ENCODE data around the gene NPTN.
"Not testable (repeated sequence)": the region's sequence is repeated elsewhere in the genome, so short reads cannot be mapped to it uniquely, and the experiment has no call there.

Gene NPTN

DNA sequence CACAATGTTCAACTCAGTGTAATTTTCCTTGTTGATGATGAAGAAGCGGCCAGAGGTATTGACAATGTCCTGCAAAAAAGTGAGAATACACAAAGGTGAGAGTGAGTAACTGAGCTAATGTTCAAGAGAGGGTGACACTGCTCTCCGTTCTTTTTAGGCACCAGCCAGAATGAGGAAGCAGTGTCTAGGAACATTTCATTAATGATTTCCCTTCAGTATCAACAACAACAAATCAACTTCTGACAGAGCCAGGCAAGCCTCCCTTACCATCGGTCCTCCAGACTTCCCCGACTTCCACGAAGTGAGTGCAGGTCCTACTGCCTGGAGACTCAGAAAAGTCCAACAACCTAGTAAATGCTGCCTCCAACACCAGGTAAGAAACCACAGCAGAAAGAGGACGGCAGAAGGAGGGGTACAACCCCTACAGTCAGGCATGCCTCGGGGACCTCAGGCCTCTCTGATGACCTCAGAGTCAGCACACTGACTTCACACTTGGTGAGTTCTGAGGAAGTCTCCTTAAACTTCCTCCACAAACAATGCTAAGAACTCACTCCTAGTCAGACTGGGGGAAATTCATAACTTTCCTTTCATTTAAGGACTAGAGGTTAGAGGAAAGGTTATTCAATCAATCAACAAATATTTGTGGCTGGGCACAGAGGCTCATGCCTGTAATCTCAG lies 62.7 kb downstream of the NPTN start:
- FAIRE-seq, result no peak

DNA sequence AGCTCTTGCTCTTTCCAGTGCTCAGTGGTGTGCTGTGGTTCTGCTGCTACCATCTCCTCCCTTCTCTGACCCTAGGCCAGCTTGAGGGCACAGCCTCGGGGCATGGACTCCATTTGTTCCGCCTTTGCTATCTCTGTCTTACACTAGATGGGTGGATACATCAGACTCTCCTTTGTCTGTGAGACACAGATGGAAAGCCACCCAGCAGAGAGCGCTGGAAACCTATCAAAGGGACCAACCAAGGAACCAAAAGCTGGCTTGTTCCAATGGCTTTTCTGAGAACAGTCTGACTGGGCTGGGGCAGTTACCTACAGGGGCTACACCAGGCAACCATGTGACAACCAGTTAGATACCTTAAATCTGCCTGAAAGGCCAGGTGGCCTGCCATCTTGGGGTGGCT lies 63.8 kb downstream of the NPTN start:
- no peak for FAIRE-seq

DNA sequence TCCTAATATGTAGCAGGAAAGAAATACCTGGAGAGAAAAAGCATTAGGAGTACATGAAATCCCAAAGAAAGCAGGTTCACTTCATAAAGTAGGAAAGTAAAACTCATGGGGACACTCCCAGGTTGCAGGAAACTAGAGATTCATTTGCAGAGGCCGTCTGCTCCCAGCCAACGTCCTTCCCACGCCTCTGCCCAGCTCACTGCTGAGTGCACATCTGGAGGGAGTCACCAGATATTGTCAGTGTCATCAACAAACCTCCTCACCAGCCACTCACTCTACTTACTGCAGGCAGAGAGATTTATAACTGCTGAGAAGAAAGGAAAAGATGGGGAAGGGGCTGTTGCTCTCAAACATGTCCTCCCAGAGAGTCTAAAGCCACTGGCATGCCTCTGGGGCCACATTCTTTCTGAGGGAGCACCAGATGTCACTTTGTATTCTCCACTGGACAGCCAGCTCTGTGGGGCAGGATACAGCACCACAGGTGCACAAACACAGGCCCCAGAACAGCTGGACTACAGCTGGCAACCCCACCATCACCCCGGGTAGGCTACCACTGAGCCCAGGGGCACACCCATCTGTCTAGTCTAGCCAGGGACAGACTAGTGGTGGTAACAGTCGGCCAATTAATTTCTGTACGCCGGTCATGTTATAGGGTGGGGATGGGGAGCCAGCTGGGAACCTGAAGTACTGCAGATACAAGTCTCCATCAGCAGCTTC lies 64.5 kb downstream of the NPTN start:
- FAIRE-seq, result no peak

DNA sequence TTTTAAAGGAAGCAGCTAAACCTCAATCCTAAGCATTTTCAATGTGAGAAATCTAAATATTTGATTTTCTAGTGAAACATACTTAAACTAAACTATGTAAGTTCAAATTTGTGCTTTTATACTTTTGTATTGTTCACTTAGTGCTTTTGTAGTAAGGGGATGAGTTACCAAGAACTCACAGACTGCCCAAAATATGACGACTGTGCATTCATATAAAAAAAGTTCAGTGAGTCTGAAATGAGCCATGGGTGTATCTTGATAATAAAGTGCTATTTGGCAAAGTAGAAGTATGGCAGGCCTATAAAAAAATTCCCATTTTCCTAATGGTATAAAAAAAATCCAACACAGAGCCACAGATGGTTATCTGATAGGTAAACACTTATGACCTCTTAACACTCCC lies 66.2 kb downstream of the NPTN start:
- FAIRE-seq, result no peak

DNA sequence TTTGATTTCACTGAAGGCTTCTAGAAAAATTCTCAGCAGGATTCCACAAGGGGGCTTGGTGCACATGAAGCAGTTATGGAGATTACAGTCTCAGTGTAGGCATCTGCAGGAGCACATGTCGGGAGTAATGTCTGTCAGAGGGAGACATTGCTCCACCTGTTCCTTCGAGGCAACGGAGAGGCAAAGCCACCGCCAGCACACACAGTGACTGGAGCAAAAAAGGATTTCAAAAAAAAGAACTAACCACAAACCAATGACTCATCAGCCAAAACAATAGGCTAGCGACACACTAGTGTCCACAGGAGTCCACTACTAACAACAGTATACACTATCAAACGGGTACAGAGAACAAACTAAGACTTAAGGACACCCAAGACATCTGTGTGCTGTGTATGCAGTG lies 68.9 kb downstream of the NPTN start:
- FAIRE-seq, result no peak

DNA sequence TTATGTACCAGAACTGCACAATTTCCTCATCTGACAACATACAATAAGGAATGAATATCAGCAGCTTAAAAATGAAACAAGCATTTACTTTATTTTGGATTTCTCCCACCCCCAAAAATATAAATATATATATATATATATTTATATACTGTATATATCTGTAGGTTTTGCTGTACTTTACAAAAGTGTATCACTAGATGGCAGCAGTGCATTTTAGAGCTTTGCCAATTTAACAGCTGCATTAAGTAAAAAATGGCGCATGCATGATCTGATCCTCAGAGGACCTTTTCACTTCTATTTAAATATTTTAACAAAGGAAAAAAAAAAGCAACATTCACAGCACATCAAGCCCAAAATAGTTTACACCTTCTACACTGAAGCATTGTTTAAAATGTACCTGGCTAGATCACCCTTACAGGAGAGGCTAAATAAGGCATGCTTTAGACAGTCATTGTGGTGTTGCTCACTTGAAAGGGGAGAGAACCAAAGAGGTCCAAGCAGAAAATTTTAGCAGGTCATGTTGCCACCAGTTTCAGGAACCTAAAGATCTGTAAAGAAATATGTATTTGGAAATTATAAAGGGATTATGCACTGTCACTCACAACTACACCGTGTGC lies 72.6 kb downstream of the NPTN start:
- FAIRE-seq, result peak; percentile 84

DNA sequence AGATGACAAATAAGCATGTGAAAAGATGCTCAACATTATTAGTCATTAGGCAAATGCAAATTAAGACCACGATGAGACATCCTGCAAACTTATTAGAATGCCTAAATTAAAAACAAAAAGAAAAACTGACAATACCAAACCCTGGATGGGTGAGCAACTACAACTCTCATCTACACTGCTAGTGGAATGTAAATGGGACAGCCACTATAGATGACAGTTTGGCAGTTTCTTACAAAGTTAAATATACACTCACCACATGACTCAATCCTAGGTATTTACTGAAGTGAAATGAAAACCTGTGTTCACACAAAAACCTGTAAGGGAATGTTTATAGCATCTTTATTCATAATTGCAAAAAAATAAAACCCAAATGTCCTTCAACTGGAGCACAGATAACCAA lies 74.7 kb downstream of the NPTN start:
- no peak for FAIRE-seq

DNA sequence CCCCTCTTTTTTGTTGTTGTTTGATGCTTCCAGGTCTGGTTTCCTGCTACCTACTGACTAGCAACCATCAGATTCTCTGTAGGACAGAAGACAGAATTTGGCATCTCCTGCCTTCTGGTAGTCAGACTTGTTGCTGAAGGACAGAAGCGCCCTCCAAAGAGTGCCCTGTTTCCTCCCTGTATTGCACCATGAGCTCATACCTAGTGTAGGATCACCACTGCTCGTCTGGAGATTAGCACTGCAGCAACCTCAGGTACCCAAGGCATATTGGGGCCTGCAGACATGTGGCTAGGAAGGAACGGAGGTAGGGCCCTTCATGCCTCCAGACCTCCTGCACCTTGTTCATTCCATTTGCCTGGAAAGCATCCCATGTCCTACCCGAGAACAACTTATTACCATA lies 78.1 kb downstream of the NPTN start:
- no peak for FAIRE-seq

DNA sequence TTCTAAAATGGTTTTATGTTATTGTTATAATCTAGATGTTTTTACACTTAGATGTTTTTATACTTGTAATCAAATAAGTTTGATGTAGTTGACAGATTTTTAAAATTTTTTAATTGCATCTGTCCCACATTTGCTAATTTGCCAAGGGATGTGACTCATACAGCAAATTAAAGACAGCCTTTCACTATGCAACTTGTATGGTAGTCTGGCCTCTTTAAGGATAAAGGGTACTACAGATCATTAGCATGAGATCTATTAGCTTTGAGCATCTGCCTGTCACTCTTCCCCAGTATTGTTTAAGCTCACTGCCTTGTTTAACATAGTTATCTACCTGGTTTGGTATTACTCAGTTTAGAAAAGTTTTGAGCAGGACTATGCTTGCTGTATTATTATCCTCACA lies 83.0 kb downstream of the NPTN start:
- FAIRE-seq, result no peak

DNA sequence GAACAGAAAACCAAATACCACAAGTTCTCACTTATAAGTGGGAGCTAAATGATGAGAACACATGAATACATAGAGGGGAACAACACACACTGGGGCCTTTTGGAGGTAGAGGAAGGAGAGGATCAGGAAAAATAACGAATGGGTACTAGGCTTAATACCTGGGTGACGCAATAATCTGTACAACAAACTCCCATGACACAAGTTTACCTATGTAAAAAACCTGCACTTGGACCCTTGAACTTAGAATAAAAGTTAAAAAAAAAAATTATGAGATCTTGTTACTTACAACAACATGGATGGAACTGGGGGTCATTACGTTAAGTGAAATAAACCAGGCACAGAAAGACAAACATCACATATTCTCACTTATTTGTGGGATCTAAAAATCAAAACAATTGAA lies 84.3 kb downstream of the NPTN start:
- not testable (repeated sequence) for FAIRE-seq

DNA sequence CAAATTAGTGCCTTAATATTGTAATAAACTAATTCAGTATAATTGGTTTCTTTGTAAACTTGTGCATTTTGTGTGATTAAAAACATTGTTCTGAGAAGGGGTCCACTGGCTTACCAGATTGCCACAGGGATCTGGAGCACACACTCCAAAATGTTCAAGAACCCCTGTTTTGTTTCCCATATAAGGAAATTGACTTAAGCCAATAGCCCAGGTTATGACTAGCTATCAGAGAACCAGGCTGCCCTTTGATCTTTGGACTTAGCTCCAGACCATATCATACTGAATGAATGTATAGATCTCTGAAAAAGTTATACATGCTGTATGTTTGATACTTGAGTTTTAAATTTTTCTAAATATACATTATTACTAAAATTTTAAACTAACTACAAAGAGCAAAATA lies 91.7 kb downstream of the NPTN start:
- FAIRE-seq, result no peak

DNA sequence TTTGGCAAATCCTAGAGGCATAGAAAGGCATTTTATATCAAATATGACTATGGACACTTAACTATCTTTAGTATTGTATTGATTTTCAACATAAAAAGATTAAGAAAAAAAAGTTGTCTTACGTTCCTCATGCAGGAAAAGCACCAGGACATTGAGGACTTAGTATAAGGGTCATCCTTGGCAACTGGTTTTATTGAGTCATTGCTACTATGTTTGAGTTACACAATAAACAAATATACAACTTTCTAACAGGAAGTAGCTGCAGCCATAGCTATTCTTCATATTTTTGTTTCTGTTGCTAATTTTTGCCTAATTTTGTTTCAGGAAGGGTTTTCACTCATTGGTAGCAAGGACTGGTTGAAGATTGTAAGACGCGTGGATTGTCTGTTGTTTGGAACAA lies 93.0 kb downstream of the NPTN start:
- no peak for FAIRE-seq

DNA sequence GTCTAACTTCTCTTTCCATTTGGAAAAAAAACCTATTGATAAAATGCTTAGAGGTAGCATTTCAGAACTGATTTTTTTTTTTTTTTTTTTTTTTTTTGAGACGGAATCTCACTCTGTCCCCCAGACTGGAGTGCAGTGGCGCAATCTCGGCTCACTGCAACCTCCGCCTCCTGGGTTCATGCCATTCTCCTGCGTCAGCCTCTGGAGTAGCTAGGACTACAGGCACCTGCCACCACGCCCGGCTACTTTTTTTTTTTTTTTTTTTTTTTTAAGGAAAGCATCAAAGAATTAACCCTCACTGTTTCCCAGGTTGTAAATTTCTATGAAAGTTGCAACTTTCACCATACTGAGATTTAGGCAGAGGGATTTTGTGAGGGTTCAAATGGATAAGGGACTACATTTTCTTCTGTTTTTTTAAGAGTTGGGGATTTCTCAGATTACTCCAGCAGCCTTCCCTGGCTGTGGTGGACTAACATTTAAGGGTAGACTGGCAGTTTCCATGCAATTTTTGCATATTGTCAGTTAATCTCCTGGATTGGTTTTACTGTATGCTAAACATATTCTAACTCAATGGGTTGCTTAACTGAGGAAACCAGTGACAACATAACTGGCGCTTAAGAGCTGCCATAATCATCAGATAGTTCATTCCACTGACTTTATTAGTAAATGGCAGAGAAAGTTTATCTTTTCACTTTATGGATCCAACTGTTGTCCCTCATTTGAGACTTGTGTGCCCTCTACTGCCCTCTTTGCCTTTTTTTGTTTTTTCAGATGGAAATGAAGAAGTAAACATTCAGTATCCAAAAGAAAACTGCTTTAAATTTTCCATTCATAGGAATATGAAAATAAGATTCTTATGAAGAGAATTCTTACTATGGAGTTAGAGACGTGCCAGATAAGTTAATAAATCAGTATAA lies 93.7 kb downstream of the NPTN start:
- no peak for FAIRE-seq

DNA sequence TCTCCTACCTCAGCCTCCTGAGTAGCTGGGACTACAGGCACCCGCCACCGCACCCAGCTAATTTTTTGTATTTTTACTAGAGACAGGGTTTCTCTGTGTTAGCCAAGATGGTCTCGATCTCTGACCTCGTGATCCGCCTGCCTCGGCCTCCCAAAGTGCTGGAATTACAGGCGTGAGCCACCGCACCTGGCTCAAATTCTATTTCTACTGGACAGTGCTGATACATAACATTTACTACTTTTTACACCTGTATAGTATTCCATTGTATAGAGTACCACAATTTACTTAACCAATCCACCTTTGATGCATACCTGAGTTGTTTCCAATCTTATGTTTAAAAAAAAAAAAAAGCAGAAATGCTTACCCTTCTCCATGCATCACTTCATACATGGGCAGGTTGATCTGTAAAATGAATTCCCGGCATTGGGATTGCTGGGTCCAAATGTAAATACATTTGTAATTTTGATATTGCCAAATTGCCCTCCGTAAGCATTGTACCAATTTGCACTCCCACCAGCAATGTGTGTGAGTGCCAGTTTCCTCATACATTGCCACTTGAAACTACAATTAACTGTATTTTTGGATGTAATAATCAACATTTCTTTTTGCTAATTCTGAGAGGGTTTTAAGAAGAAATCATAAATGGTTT lies 94.5 kb downstream of the NPTN start:
- FAIRE-seq, result no peak

DNA sequence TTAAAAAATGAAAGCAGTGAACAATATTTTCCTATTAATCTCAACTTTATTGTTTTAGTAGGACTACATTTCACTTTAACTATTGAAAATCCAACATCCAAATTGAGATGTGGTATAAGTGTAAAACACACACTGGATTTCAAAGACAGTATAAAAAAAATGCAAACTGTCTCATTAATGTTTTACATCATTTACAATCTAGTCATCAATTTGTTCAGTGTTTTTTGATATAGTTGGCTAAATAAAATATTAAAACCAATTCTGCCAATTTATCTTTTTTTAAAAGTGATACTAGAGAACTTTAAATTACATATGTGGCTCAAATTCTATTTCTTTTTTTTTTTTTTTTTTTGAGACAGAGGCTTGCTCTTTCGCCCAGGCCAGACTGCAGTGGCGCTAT lies 95.1 kb downstream of the NPTN start:
- no peak for FAIRE-seq

DNA sequence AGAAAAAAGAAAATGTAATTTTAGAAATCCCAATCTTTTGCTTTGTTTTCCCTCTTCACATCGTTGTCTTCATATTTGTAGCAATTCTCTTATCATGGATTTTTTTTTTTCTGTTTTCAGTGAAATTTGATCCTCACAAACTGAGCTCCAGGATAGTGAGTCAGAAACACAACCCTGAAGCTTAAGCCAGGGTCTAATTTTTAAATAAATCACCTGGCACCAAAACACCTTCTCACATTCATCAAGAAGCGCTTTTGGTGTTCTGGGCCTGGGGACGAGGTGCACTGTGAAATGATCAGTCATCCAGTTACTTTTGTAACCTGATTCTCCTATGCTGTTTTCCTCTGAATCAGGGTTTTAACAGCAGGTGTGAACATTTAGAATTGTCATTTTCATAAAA lies 102.5 kb downstream of the NPTN start:
- FAIRE-seq, result no peak

DNA sequence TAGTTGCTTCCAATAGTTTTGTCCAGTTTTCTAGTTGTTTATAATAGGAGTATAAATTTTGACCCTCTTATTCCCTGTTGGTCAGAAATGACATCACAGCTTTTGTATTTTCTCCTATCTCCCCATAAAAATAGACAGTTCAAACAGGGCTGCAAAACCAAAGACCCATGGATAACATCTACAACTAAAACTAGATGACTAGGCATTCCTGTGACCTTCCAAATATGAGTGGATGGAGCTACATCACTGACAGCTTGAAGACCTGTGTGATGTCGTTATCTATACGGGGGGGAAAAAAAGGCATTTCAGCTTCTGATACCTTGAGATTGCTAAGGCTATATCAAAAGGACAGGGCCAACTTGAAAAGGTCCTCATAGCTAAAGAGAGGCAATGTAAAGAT lies 105.6 kb downstream of the NPTN start:
- FAIRE-seq, result no peak

DNA sequence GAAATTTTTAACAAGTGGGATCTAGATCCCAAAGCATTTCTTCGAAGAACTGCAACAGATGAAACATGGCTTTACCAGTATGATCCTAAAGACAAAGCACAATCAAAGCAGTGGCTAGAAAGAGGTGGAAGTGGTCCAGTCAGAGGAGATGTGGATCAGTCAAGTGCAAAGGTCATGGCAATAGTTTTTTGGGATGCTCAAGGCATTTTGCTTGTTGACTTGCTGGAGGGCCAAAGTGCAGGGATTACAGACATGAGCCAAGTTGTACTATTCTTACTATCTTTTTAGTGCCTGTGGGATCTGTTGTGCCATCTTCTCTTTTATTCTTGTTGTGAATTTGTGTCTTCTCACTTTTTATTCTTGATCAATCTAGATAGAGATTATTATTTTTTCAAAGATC lies 108.3 kb downstream of the NPTN start:
- no peak for FAIRE-seq

DNA sequence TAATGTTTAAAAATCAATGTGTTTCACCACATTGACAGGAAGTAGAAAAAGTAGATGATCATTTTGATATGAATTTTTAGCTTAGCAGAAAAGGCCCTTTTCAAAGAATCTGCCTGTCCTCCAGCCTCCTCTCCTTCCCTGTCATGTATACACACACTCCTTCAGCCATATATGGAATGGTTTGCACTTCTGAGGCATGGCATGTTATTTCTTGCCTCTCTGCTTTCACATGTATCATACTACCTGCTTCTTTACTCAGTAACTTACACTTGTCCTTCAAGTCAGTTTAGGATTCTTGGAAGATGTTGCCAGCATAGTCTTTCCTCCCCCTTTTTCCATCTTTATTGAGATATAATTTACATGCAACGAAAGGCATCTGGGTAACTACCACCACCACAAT lies 111.2 kb downstream of the NPTN start:
- FAIRE-seq, result no peak

DNA sequence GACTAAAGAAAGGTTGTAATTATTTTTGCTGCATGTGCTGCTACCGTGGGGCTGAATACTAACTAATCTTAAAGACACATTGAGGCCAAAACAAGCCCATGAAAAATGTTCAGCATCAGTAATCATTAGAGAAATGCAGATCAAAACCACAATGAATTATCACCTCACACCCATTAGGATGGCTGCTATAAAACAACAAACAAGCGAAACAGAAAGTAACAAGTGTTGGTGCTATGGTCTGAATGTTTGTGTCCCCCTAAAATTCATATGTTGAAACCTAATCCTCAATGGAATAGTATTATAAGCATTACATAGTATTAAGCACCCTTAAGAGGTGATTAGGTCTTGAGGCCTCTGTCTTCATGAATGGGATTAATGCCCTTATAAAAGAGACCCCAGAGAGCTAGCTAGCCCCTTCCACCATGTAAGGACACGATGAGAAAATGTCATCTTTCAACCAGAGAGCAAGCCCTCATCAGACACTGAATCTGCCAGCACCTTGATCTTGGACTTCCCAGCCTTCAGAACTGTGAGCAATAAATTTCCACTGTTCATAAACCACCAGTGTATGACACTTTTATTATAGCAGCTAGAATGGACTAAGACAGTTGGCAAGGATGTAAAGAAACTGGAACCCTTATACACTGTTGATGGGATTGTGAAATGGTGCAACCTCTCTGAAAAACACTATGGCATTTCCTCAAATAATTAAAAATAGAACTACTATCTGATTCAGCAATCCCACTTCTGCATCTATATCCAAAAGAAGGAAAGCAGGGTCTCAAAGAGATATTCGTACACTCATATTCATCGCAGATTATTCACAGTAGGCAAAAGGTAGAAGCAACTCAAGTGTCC lies 114.1 kb downstream of the NPTN start:
- FAIRE-seq, result no peak

DNA sequence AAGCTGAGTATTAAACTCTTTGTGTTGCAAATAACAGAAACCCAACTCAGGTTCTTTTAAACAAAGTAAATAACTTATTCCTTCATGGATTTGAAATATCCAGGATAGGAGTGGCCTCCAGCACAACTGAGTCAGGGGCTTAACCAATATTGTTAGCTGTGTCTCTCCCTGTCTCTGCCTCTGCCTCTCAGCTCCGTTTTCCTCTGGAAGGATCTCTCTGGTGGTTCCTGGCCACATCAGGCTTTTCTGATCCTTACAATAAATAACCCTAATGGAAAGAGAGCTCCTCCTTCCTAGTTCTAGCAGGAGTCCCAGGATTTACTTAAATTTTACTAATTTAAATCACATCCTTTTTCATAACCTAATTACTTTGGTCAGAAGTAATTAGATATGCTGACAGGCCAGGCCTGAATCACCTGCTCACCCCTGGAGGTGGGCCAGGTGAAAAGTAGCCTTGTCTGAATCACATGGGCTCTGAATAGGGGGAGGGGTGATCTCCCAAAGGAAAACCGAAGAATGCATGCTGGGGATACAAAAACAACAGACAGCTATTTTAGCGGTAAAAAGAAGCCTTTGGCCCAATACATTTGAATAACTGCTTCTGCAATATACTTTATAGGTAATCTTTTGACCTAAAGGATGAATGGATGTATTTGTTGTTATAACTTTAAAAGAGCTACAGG lies 114.9 kb downstream of the NPTN start:
- FAIRE-seq, result no peak
